ENCODE data around the gene PHF23.
A peak's percentile ranks its signal among the peaks of the same experiment; 100 is the strongest.

Gene PHF23

DNA sequence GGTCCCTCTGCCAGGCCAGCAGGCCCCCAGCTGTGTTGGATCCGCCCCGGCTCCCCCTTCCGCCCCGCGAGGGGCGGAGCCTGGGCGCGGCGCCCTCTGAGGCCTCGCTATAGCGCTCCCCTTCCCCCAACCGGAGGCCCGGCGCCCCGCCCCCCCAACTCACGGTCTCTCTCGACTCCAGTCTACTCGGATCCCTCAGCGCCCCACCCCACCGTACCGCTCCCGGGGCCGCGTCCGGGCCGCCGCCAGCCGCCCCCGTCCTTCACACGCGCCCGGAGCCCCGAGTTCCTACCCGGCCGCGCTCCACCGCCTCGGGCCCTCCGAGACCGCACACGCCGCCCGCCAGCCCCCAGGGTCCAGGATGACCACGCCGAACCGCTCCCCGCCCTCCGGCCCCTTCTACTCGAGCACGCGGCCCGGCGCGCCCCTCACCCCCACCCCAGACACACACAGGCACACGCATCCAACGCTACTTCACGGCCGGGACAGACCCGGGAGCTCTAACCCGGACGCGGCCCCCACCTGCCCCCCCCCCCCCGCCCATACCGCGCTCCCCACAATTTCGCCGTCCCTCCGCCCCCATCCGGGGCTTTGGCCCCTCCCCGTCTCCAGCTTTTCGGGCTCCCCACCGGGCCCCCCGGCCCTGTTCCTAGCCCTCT is 1.4 kb downstream of the PHF23 start:
- DNase-seq = peak; percentile 25 to 54

DNA sequence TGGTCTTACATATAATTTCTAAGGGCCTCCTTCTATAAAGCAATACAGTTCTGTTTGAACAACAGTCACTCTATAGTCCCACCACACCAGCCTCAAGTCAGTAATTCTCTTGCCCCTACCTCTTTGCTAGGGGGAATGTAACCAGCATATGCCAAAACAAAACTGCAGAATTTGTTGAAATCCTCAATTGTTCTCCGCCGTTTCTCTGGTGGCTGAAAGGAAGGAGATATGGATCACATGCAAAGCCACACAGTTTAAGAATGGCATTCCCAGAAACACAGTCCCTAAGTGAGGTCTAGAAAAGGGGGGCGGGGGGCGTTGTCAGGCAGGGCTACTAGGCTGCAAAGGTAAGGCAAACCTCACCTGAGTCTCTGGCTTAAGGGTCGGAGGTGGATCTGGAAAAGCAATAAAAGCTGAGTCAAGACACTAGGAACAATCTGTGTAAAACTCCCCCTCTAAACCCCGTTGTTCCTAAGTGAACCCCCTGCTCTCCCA is 1.9 kb downstream of the PHF23 start:
- DNase-seq = no peak

DNA sequence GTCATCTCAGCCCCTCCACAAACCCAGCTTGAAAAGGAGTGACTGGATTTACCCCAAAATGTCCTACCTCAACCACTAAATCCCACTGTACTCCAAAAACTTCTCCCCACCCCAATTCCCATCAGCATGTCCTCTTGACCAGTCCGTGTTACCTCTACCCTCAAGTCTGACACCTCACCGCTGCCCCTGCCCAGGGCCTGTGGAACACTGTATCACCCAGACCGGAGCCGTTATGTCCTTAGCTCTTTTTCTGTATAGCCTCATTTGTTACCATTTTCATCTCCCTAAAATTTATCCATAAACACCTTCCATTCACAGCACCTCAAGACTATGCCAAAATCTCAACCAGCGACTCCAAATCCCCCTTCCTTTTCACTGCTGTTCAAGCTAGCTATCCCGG is 2.4 kb downstream of the PHF23 start:
- no peak for DNase-seq

DNA sequence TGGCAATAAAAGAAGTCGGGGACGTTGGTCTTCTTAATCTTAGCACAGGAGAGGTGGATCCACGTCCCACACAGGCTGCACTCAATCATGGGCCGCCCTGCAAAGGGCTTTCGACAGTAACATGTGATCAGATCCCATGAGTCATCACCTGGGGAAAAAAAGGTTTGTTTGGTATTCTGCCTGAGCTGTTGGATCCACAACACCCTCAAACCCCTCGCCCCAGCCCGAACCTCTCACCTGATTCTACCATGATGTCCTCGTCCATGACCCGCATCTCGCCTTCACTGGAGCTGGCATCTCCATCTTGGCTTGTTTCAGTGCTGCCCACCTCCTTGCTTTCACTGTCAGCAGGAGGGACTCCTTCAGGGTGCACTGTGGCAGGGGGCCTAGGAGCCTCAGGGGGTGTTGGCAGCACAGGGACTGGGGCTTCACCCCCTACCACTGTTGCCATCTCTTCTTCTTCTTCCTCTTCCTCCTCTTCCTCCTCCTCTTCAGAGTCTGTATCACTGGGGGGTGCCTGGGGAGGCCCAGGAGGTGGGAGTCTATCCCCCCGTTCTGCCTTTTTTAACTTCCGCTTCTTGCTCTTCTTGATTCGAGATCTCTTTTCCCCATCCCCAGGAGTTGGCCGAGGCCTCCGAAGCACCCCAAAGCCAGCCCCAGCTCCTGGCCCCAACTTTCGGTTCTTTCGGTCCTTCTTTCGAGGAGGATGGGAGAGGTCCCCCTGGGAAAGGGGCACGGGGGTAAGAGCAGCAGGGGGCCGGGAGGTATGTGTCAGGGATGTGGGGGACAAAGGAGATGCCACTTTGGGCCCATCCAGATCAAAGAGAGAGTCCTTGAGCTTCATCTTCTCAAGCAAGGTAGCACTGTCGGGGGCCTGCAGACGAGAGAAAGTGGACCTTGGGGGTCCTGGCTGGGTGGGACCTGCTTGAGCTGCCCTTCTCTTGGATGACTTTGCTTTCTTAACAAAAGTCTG is 3.3 kb downstream of the PHF23 start:
- DNase-seq = no peak

DNA sequence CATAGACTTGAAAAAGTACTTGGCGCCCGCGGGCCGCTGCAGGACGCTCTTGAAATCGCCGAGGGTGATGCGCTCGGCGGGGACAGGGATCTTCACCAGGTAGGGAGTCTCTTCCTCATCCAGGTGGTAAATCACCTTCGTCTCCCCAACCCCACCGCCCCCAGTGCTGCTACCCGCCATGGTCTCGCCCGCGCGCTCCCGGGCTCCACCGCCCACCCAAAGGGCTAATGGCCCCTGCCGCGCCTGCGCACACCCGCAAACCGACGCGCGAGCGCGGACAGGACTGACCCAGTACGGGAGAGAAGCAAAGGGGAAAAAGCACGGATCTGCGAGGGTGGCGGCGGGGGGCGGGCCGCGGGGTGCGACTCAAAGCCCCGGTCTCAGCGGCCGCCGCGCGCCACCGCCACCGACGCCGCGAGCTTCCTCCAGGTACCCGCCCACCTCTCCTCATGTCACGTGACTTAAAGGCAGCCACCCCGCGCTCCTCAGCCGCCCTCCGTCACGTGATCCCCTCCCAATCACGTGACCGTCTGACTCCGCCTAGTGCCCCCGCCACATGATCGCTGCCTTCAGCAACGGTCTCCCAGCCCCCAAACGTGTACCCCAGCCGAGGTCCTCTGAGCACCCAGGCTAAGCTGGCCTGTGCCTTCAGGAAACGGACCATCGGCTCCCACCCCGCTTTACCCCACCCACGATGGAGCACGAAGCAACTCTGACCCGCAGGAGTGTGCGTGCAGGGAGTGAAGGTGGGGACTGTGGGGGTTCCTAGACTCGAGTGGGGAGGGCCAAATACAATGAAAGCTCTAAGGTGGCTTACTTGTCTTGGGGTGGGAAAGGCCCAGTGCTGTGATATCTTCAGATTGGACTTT is 4.9 kb downstream of the PHF23 start, which contains the start of gene DVL2:
Gene DVL2, minus strand, starts transcription at position 435 of the 869 bp plus-strand sequence. Its CDS starts 255 bp downstream, at position 180.
- DNase-seq = peak; percentile 87 to 92

DNA sequence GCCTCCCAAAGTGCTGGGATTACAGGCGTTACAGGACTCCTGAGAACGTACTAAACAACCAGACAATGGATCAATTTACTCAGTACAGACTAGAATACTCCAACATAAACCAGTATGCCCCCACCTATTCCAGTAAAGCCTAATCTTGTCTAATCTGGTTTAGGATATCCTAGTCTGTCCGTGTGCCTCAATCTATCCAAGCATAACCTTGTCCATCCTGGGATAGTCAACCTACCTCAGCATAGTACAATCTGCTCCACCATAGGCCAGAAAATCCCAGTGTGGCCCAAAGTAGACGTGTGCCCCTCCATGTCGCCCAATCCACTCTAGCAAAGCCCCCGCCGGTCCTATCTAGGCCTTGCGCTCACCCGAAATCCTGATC is 5.6 kb downstream of the PHF23 start:
- peak in 1 of 2 experiments; percentile 60 for DNase-seq

DNA sequence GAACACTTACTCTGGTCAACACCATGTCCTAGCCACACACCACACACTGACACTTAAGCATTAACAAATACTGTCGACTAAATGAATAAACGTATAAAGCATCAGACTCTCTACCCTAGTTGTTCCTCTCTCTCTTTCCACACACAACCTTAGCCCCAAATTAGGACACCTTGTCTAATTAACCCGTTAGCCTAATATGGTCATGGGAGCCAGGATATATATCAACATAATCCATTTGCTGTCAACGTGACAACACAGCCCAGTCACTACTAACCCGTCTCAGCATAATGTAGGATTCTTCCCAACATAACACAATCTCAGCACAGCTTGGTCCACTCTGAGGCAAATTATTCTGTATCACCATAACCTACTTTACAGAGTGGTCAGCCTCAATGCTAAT is 7.1 kb downstream of the PHF23 start:
- DNase-seq = no peak

DNA sequence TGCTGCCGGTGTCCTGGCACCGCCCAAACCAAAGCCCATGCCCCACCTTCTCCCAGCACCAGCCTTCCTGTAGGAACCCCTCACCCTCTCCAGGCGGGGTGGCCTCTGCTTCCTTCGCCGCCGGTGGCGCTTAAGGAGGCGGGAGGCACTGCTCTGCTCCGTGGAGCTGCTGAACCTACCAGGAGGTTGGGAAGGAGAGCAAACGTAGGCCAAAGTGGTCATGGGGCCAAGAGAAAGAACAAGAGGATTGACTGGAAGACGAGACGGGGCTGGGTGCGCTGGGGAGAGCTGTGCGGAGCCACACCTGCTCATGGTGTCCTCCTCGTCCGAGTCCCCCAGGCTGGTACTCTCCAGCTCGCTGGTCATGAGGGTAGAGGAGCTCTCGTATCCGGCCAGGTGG is 9.8 kb downstream of the PHF23 start:
- no peak for DNase-seq

DNA sequence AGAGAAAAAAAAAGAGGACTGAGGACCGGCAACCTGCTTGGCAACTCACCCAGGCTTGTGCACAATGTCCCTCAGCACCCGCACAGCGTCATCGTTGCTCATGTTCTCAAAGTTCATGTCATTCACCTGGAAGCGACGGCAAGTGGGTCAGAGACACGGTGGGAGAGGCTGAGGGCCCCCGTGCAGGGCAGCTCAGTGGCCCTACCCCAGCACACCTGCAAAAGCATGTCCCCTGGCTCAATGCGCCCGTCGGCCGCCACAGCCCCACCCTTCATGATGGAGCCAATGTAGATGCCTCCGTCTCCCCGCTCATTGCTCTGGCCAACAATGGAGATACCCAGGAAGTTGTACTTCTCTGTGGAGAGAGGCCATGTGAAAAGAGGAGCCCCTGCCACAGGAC is 10.3 kb downstream of the PHF23 start:
- DNase-seq = no peak

DNA sequence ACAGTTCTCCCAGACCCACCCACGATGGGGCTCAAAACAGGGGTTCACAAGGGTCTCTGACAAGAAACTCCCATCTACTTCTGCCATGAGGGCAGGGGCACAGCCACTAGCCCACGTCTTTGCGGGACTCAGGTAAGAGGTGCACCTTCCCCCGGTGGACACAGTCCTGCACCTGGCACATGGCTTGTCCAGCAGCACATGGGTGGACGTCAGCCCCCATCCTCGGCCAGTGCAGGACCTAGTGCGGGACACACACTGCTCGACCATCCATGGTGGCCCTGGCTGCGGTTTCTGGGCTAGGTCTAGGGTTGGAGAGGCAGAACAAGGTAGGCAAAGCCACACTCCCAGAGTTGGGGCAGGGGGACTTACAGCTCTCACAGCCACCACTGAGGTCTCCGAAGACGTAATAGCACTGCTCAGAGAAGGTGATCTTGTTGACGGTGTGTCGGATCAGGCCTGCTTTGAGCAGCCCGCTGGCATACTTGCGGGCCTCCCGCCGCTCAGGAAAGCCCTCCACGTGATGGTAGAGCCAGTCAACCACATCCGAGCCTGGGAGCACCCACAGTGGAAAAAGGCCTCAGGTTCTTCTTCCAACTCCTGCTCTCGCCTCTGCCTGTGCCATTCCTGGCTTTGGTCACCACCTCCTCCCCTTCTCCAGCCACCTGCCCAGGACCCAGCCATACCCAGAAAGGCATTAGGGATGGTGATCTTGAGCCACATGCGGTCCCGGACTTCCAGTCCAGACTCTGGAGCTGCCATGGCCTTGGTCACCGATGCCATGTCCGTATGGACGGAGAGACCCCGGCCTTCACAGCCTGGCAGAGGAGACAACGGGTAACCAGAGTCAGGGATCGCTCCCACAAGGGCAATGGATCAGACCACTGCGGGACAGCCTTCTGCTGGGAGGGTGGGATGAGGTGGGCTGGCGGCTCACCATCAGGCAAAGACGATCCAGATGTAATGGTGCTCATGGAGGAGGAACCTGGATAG is 12.2 kb downstream of the PHF23 start:
- no peak for DNase-seq

DNA sequence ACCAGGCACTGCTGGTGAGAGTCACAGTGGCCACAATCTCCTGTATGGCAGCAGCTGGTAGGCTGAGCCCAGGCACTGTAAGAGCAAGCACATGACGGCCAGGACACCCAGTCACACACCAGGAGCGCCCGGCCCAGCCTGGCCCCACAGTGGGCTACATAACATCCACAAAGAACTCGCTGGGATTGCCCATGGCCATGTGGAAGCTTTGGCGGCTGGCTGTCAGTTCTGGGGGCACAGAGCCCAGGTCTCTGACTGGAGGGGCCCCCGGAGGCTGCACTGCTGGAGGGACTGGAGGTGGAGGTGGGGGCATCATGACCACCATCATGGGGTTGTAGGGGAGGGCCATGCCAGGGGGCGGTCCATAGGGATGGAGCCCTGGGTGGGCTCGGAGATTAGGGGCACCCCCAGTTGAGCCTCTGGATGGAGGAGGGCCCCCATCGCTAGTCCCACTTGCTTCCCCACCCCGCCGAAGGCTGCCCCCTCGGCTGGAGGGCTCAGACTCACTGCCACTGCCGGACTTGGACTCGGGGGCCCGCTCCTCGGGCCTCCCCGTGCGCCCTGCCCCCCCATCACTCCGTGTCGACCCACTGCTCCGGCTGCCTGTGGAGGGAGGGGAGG is 13.4 kb downstream of the PHF23 start:
- no peak for DNase-seq

DNA sequence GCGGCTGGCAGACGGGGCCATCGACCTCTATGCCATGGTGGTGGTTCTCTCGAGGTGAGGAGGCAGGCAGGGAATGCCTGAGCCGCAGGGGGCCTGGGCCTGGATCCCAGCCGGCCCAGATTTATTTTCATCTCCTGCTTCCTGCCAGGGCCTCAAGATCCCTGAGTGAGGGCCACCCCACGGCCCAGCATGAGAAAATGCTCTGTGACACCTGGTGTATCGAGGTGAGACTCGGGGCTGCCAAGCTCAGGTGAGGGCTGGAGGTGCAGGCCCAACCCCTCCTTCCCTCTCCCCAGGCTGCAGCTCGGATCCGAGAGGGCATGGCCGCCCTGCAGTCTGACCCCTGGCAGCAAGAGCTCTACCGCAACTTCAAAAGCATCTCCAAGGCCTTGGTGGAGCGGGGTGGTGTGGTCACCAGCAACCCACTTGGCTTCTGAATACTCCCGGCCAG is 14.6 kb downstream of the PHF23 start:
- DNase-seq = no peak

DNA sequence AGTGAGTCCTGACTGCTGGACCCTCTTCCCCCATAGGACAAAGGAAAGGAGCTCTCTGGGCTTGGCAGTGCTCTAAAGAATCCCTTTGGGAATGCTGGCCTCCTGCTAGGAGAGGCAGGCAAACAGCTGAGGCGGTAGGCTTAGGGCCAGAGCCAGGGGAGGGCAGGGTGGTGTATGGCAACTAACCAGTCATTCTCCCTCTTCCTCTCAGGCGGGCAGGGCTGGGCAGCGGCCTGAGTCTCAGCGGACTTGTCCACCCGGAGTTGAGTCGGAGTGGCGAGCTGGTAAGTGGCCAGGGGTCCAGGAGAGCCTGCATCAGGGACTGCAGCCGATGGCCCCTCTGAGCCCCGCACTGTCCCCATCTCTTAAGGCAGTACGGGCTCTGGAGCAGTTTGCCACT is 15.1 kb downstream of the PHF23 start:
- DNase-seq = no peak

DNA sequence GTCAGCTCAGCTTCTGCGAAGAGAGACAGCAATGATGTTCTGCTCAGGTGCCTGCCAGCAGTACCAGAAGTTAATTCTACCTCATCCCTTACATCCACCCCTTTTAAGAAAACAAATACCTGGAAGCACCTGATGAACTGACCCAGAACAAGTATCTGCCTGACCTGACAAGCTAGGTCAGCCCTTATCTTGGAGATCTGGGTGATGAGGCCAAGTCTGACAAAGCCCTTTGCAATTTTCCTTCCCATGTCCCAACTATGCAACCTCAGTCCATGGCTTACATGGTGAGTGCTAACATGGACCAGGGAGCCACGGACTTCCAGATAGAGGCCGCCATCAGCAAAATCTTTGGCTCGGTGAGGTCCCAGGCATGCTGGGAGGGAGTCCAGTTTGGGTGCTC is 15.9 kb downstream of the PHF23 start:
- no peak for DNase-seq

DNA sequence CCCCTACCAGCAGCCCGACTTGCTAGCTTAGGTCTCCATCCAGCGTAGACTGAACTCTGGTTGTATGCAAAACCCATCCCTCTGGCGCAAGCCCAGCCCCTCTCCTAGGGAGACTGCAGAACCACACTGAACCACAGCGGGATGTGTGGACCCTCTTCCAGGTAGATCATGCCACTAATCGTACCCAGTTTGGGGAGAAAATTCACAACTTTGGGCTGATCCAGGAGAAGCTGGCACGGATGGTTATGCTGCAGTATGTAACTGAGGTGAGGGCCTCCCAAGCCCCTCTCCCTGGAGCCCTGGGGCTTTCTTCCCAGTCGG is 16.3 kb downstream of the PHF23 start:
- DNase-seq = no peak

DNA sequence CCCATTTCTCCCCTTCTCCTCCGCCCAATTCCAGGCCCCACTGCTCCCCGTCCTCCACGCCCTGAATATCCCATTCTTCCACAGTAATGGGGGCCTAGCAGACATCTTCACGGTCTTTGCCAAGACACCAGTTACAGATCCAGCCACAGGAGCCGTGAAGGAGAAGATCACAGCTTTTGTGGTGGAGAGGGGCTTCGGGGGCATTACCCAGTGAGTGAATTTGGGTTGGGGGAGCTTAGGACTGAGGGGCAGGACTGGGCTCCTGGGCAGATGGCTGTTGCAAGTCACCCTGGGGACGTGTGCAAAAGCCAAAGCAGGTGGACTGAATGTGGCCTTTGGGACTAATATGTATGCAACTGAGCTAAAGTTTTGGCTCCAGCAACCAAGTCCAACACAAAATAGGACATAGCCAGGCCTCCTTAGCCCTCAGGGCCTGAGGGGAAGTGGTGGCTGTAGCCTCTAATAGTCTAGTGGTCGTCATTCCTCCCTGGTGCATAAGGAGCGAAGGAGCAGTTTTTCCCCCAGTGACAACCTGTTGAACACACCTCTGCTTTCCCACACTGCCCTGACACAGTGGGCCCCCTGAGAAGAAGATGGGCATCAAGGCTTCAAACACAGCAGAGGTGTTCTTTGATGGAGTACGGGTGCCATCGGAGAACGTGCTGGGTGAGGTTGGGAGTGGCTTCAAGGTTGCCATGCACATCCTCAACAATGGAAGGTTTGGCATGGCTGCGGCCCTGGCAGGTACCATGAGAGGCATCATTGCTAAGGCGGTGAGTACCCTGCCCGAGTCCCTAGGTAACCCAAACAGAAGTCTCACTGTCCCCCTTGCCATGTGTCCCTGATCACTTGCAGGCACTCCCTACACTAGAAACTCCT is 16.9 kb downstream of the PHF23 start:
- no peak for DNase-seq

DNA sequence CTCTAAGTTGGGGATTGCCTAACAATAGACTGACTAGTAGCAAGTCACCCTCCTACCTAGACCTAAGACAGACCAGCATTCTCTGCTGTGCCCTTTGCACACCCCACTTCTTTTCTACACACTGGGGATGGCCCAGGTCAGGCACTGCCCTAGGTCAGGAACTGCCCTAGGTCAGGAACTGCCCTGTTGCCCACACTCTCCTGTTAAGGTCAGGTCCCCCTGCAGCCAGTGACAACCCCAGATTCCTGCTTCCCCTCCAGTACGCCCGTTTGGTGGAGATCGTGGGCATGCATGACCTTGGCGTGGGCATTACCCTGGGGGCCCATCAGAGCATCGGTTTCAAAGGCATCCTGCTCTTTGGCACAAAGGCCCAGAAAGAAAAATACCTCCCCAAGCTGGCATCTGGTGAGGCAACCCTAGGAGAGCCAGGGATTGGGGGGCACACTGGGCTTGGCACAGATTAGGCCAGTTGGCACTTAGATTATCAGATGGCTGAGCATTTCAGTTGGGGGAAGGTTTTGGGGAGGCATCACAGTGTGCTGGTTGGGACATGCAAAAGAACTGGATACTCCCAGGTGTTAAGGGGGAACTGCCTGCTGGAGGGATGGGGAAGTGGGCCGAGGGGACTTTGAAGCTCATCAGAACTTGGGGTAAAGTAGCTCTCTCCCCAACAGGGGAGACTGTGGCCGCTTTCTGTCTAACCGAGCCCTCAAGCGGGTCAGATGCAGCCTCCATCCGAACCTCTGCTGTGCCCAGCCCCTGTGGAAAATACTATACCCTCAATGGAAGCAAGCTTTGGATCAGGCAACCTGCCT is 17.8 kb downstream of the PHF23 start:
- DNase-seq = no peak

DNA sequence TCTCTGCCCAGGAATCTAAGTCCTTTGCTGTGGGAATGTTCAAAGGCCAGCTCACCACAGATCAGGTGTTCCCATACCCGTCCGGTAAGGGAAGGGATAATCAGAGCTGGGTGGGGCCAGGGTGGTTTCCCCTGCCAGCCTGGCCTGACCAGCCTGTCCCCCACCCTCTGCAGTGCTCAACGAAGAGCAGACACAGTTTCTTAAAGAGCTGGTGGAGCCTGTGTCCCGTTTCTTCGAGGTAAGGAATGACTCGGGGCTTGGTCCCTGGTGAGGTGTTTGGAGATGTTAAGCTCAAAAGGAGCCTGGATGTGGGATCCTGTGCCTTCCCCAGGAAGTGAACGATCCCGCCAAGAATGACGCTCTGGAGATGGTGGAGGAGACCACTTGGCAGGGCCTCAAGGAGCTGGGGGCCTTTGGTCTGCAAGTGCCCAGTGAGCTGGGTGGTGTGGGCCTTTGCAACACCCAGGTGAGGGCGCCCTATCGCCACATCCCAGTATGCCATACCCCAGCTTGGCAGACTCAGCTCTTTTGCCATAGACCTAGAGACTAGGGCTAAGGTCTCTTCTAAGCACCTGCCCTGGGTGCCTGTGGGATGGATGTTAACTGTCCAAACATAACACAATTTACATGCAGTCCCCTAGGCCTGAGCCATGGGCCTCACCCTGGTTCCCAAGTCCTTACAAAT is 18.5 kb downstream of the PHF23 start:
- DNase-seq = peak in 1 of 2 experiments; percentile 56

All from SW 1271 (cell line).